A549 (cell line): ENCODE results near the gene CEP89.
"Not testable (repeated sequence)": the region's sequence is repeated elsewhere in the genome, so short reads cannot be mapped to it uniquely, and the experiment has no call there.

Experiments
- CTCF ChIP-seq: fragments of >200 bp; sonication (Bioruptor Twin); formaldehyde crosslinking; IDR thresholded peaks from 3 replicates; pipeline ENCODE4 v1.5.1; 2016
- POLR2A ChIP-seq: IDR thresholded peaks from 2 replicates; pipeline ENCODE4 v1.6.1; 2012; ENCODE audit warnings: mild to moderate bottlenecking, low read length

- TF ChIP-seq CTCF, POLR2A: not testable (repeated sequence)
These were observed 6.1 kb upstream of the CEP89 start for GRCh38 chr19:32977813-32978212.
